MM.1S (cell line): ENCODE data around the gene KIAA1549.

Source experiments
- EZH2phosphoT487 ChIP-seq: fragments of 300-600 bp; sonication (generic); IDR thresholded peaks from 2 replicates; pipeline ENCODE4 v1.6.1; 2018; ENCODE audit warnings: antibody characterized with exemption, low read length
- TF ChIP-seq, protein P1 (sequence below): fragments of 300-600 bp; sonication (generic); IDR thresholded peaks from 2 replicates; pipeline ENCODE4 v1.5.1; 2016; ENCODE audit warnings: antibody characterized with exemption, low read length, mixed read lengths

DNA sequence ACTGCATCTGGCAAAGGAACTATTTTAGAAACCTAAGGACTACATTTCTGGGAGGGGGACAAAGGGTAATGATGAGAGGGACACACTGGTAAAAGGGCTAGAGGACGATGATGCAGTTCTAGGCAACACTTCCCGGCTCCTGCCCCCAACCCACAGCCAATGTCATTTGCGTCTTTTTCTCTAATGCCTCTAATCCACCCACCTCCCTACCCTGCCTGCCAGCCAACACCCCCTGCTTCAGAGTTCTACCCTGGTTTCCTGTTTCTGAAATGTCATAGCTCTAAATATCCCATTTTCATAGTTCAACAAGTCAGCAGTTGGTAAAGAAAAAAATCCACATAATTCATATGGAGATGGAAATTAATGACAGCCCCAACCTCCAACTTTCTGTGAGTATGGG, 79.0 kb downstream of the KIAA1549 start:
- TF ChIP-seq, protein P1, sequence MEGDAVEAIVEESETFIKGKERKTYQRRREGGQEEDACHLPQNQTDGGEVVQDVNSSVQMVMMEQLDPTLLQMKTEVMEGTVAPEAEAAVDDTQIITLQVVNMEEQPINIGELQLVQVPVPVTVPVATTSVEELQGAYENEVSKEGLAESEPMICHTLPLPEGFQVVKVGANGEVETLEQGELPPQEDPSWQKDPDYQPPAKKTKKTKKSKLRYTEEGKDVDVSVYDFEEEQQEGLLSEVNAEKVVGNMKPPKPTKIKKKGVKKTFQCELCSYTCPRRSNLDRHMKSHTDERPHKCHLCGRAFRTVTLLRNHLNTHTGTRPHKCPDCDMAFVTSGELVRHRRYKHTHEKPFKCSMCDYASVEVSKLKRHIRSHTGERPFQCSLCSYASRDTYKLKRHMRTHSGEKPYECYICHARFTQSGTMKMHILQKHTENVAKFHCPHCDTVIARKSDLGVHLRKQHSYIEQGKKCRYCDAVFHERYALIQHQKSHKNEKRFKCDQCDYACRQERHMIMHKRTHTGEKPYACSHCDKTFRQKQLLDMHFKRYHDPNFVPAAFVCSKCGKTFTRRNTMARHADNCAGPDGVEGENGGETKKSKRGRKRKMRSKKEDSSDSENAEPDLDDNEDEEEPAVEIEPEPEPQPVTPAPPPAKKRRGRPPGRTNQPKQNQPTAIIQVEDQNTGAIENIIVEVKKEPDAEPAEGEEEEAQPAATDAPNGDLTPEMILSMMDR = no peak
- TF ChIP-seq EZH2phosphoT487 = no peak
